GM06990 (cell line): ENCODE data around the gene PSTK.

ENCODE experiments used
- DNase-seq: peaks from one replicate; pipeline ENCODE4 v3.0.0-alpha.2; 2011; ENCODE audit not compliant: insufficient read length; ENCODE audit errors: extremely low read depth
- H3K27me3 ChIP-seq: replicated peaks from 2 replicates; pipeline ENCODE4 v1.6.0; 2011; ENCODE audit warnings: low read length; ENCODE audit not compliant: control insufficient read depth, insufficient read depth
- H3K36me3 ChIP-seq: 2 replicates; pipeline ENCODE4 v1.5.1; 2011; ENCODE audit warnings: low read length; ENCODE audit not compliant: control insufficient read depth, insufficient read depth
- H3K4me3 ChIP-seq: replicated peaks from 2 replicates; pipeline ENCODE4 v1.5.1; 2011; ENCODE audit warnings: low read depth, mild to moderate bottlenecking, control low read depth, low read length
- CTCF ChIP-seq: IDR thresholded peaks from 2 replicates; pipeline ENCODE4 v1.5.1; 2011; ENCODE audit warnings: low read length, control low read depth, mild to moderate bottlenecking, inconsistent platforms; ENCODE audit not compliant: insufficient read depth, poor library complexity, severe bottlenecking

PSTK gene

DNA sequence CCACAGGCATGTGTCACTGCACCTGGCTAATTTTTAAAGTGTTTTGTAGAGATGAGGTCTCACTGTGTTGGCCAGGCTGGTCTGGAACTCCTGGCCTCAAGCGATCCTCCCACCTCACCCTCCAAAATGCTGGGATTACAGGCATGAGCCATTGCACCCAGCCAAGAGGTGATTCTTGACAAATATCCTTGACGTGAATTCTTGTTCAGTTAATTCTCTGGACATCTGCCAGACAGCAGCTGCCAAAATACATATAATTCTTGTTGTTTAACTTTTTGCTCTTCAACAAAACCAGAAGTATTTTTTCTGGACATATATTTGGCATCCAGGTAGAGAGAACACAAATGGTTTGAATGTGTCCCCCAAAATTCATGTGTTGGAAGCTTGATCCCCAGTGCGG lies 31.8 kb downstream of the PSTK start:
- Histone ChIP-seq H3K36me3 (no peaks in the 10 kb centered on the region), H3K27me3 (no peaks in the 10 kb centered on the region), H3K4me3 (no peak overlapping the region)
- no peak for DNase-seq
- no peak for TF ChIP-seq CTCF

DNA sequence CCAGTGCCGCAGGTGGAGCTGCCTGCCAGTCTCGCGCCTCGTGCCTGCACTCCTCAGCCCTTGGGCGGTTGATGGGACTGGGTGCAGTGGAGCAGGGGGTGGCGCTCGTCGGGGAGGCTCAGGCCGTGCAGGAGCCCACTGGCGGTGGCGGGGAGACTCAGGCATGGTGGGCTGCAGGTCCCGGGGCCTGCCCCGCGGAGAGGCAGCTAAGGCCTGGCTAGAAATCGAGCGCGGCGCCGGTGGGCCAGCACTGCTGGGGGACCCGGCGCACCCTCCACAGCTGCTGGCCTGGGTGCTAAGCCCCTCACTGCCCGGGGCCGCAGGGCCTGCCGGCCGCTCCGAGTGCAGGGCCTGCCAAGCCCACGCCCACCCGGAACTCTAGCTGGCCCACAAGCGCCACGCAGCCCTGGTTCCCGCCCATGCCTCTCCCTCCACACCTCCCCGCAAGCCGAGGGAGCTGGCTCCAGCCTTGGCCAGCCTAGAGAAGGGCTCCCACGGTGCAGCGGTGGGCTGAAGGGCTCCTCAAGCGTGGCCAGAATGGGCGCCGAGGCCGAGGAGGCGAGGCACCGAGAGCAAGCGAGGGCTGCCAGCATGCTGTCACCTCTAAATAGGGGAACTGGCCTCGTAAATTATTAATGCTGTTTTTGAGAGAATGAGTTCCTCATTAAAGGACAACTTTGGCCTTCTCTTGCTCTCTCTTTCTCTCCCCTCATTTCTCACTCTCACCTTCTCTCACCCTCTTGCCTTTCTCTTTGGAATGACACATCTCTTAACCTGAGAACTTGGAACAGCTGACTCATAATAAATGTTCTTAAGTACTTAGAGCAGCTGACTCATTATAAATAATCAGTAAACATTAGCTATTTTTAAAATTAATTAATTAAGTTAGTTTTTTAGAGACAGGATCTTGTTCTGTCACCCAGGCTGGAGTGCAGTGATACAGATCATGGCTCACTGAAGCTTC lies 33.5 kb downstream of the PSTK start:
- no peaks in the 10 kb centered on the region for H3K36me3 ChIP-seq
- DNase-seq = no peak
- no peak overlapping the region for H3K4me3 ChIP-seq
- TF ChIP-seq CTCF = no peak
- no peaks in the 10 kb centered on the region for H3K27me3 ChIP-seq

DNA sequence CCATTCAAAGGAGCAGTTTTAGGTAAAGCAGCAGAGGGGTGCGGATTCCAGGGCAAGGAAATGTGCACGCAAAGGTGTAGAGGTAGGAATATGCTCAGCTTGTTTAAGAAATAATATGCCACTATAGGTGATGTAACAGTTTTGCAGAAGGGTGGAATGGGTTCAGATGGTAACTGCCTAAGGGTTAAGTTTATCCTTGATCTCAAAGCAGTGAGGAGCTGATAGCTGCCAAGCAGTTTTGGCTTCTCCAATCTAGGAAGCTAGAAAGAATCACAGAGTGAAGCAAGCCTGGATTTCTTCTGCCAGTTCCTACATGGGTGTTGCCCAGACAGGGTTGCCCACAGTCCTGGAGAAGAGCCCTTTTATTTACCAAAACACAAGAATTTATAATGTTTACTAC lies 34.6 kb downstream of the PSTK start:
- DNase-seq = no peak
- Histone ChIP-seq H3K27me3 (no peaks in the 10 kb centered on the region), H3K36me3 (no peaks in the 10 kb centered on the region), H3K4me3 (no peak overlapping the region)
- no peak for TF ChIP-seq CTCF

GRCh38 chr10:123016228-123016627 lies 36.0 kb downstream of the PSTK start:
- no peak for DNase-seq
- Histone ChIP-seq H3K36me3 (no peaks in the 10 kb centered on the region), H3K4me3 (no peak overlapping the region), H3K27me3 (no peaks in the 10 kb centered on the region)
- TF ChIP-seq CTCF = no peak

DNA sequence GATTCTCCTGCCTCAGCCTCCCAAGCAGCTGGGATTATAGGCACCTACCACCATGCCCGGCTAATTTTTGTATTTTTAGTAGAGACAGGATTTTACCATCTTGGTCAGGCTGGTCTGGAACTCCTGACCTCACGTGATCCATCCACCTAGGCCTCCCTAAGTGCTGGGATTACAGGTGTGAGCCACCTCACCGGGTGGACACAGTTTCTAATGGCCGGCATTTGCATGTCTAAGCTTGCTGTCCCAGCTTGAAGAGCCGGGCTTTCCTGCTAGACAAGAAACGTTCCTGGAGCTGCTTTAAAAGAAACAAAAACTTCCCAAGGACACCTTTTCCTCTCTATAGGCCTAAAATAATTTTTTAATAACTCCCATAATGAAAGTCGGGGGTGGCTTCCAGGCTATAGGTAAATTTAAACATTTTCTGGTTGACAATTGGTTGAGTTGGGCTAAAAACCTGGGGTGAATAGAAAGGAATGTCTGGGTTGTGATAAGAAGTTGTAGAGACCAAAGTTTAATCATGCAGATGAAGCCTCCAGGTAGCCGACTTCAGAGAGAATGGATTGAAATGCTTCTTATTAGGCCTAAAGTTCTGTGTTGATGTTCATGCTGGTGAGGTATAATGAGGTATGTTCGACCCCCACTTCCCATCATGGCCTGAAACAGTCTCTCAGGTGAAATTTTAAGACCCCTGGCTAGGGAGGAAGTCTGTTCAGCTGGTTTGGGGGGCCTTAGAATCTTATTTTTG lies 37.4 kb downstream of the PSTK start:
- no peak for TF ChIP-seq CTCF
- H3K27me3 ChIP-seq = no peaks in the 10 kb centered on the region
- H3K36me3 ChIP-seq = no peaks in the 10 kb centered on the region
- DNase-seq = no peak
- H3K4me3 ChIP-seq = no peak overlapping the region
